ENCODE results near the gene NCKAP5.

GRCh38 chr2:133523406-133523805 lies 44.9 kb downstream of the NCKAP5 start:
- TF ChIP-seq EGR1 (IDR thresholded peaks at IDR 0.05): no peak
- TF ChIP-seq NFIC (IDR thresholded peaks at IDR 0.05): no peak
- TF ChIP-seq, protein P1, sequence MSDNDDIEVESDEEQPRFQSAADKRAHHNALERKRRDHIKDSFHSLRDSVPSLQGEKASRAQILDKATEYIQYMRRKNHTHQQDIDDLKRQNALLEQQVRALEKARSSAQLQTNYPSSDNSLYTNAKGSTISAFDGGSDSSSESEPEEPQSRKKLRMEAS (IDR thresholded peaks at IDR 0.05): no peak
- TF ChIP-seq CREB1 (IDR thresholded peaks at IDR 0.05; ENCODE audit: low read depth): no peak
